WTC11 (cell line): ENCODE measurements around the gene COG4. TPM values are rescaled to one million over a fixed set of nuclear protein-coding genes. Genes with fewer than 3 reads are reported as not detected.

Experiments
- ATAC-seq: fragments of 200-7000 bp; cut with Tn5 transposase; 2 replicates; pipeline ENCODE4 v1.10.0; 2021; ENCODE audit warnings: mild to moderate bottlenecking, moderate library complexity
- CTCF ChIA-PET: fragments of 300-600 bp; sonication (Branson Sonifier 250); formaldehyde crosslinking; loops from one replicate; lab custom pipeline; 2021; ENCODE audit warnings: antibody characterized with exemption; lab: Charles Lee
- POLR2A ChIA-PET: fragments of 350-600 bp; sonication (Branson Sonifier 250); formaldehyde crosslinking; loops from one replicate; lab custom pipeline; 2021; ENCODE audit warnings: antibody characterized with exemption; lab: Charles Lee
- DNase-seq: peaks from one replicate; pipeline ENCODE4 v3.0.0; 2021; ENCODE audit warnings: low spot score
- H3K27ac Mint-ChIP-seq: 2 replicates; pipeline ENCODE4 v1.8.0; 2021; ENCODE audit warnings: mixed read lengths
- H3K27me3 Mint-ChIP-seq: 2 replicates; pipeline ENCODE4 v1.8.0; 2021; ENCODE audit warnings: low read depth, mild to moderate bottlenecking, moderate library complexity, mixed read lengths
- H3K36me3 Mint-ChIP-seq: 2 replicates; pipeline ENCODE4 v1.8.0; 2021; ENCODE audit warnings: mixed read lengths
- H3K4me1 Mint-ChIP-seq: 2 replicates; pipeline ENCODE4 v1.8.0; 2022; ENCODE audit warnings: mixed read lengths
- H3K4me3 Mint-ChIP-seq: 2 replicates; pipeline ENCODE4 v1.8.0; 2021; ENCODE audit warnings: mild to moderate bottlenecking, moderate library complexity, mixed read lengths
- H3K9me3 Mint-ChIP-seq: 2 replicates; pipeline ENCODE4 v1.8.0; 2021; ENCODE audit warnings: mixed read lengths
- AFF4 ChIP-seq: sonication (generic); formaldehyde crosslinking; IDR thresholded peaks from 2 replicates; pipeline ENCODE4 v1.8.1; 2023; ENCODE audit warnings: mild to moderate bottlenecking, missing genetic modification reagents, borderline replicate concordance
- CREB1 ChIP-seq: sonication (generic); formaldehyde crosslinking; IDR thresholded peaks from 2 replicates; pipeline ENCODE4 v1.8.0; 2023; ENCODE audit warnings: mild to moderate bottlenecking, missing genetic modification reagents
- CREM ChIP-seq: sonication (generic); formaldehyde crosslinking; IDR thresholded peaks from 2 replicates; pipeline ENCODE4 v1.8.1; 2022; ENCODE audit warnings: mild to moderate bottlenecking, missing genetic modification reagents, moderate library complexity
- CTCF ChIP-seq: fragments of 200-600 bp; IDR thresholded peaks from 2 replicates; pipeline ENCODE4 v1.8.0; 2022; ENCODE audit warnings: antibody characterized with exemption
- E2F4 ChIP-seq: sonication (generic); formaldehyde crosslinking; IDR thresholded peaks from 2 replicates; pipeline ENCODE4 v1.8.1; 2022; ENCODE audit warnings: low read depth, mild to moderate bottlenecking, moderate library complexity, missing genetic modification reagents, borderline replicate concordance
- ETV6 ChIP-seq: sonication (generic); formaldehyde crosslinking; IDR thresholded peaks from 2 replicates; pipeline ENCODE4 v1.8.1; 2022; ENCODE audit warnings: mild to moderate bottlenecking, missing genetic modification reagents
- FOXP1 ChIP-seq: sonication (generic); formaldehyde crosslinking; IDR thresholded peaks from 2 replicates; pipeline ENCODE4 v1.8.0; 2022; ENCODE audit warnings: missing genetic modification reagents, mild to moderate bottlenecking, moderate library complexity, borderline replicate concordance
- FOXP4 ChIP-seq: sonication (generic); formaldehyde crosslinking; IDR thresholded peaks from 2 replicates; pipeline ENCODE4 v1.8.0; 2022; ENCODE audit warnings: mild to moderate bottlenecking, missing genetic modification reagents
- GTF2I ChIP-seq: fragments of 250-450 bp; sonication (Bioruptor Pico); conservative IDR thresholded peaks from 2 replicates; pipeline ENCODE4 v1.4.0; 2021; ENCODE audit warnings: mild to moderate bottlenecking
- NFATC4 ChIP-seq: fragments of 250-450 bp; sonication (Bioruptor Pico); IDR thresholded peaks from 2 replicates; pipeline ENCODE4 v1.9.0; 2021; ENCODE audit warnings: mild to moderate bottlenecking
- NR3C1 ChIP-seq: sonication (generic); formaldehyde crosslinking; conservative IDR thresholded peaks from 2 replicates; pipeline ENCODE4 v1.8.1; 2023; ENCODE audit warnings: low read depth, mild to moderate bottlenecking, missing genetic modification reagents
- SOX15 ChIP-seq: fragments of 250-450 bp; sonication (Bioruptor Pico); IDR thresholded peaks from 2 replicates; pipeline ENCODE4 v1.9.0; 2021; ENCODE audit warnings: mild to moderate bottlenecking
- TEAD4 ChIP-seq: sonication (generic); formaldehyde crosslinking; IDR thresholded peaks from 2 replicates; pipeline ENCODE4 v1.8.0; 2022; ENCODE audit warnings: mild to moderate bottlenecking, missing genetic modification reagents
- ZNF232 ChIP-seq: sonication (generic); formaldehyde crosslinking; IDR thresholded peaks from 2 replicates; pipeline ENCODE4 v1.8.0; 2022; ENCODE audit warnings: mild to moderate bottlenecking, missing genetic modification reagents
- ZNF263 ChIP-seq: sonication (generic); formaldehyde crosslinking; IDR thresholded peaks from 2 replicates; pipeline ENCODE4 v1.8.1; 2022; ENCODE audit warnings: low read depth, mild to moderate bottlenecking, moderate library complexity, missing genetic modification reagents
- ZNF425 ChIP-seq: fragments of 250-450 bp; sonication (Bioruptor Pico); conservative IDR thresholded peaks from 2 replicates; pipeline ENCODE4 v1.9.0; 2021; ENCODE audit warnings: mild to moderate bottlenecking
- ZNF671 ChIP-seq: fragments of 250-450 bp; sonication (Bioruptor Pico); IDR thresholded peaks from 2 replicates; pipeline ENCODE4 v1.8.0; 2021; ENCODE audit warnings: mild to moderate bottlenecking
- total RNA-seq: library from RNA; stranded (reverse); gene quantifications from 3 replicates; pipeline ENCODE4 v1.2.3, GENCODE V29; 2021

Gene COG4
- total RNA-seq, 1 experiment from 2014 or later: 56.6 TPM

GRCh38 chr16:70553645-70554044, 30.3 kb upstream of the COG4 start:
- peaks cover 86% of the 10 kb centered on the region for H3K36me3 Mint-ChIP-seq
- ATAC-seq (no peak), DNase-seq (no peak)
- no peaks in the 10 kb centered on the region for H3K9me3 Mint-ChIP-seq
- H3K4me1 Mint-ChIP-seq: peaks cover 6% of the 10 kb centered on the region
- ChIA-PET CTCF (interaction anchor here (1.2 kb wide), 1 partner anchor 173 kb away, joined by 3 read pairs; no protein-coding TSS in a partner anchor), POLR2A (no interaction called here)
- no peaks in the 10 kb centered on the region for H3K27me3 Mint-ChIP-seq
- TF ChIP-seq TEAD4 (CRISPR knock-in tag): no peak
- TF ChIP-seq NR3C1 (CRISPR knock-in tag): no peak
- no peak for TF ChIP-seq SOX15 (CRISPR knock-in tag)
- TF ChIP-seq AFF4 (CRISPR knock-in tag): no peak
- no peak for TF ChIP-seq CTCF
- no peak for TF ChIP-seq FOXP1
- TF ChIP-seq E2F4 (CRISPR knock-in tag): no peak
- TF ChIP-seq GTF2I (CRISPR knock-in tag): no peak
- no peak for TF ChIP-seq ZNF232
- no peak for TF ChIP-seq CREB1
- TF ChIP-seq ZNF671: no peak
- no peak for TF ChIP-seq NFATC4 (CRISPR knock-in tag)
- no peak for TF ChIP-seq FOXP4 (CRISPR knock-in tag)
- TF ChIP-seq CREM (CRISPR knock-in tag): no peak
- H3K27ac Mint-ChIP-seq: 0 out of 2 replicates have a peak overlapping the region, but pooled peaks have one; percentile 34
- no peak overlapping the region for H3K4me3 Mint-ChIP-seq

- DNase-seq (no peak), ATAC-seq (no peak)
- TF ChIP-seq ETV6 (CRISPR knock-in tag) (no peak), ZNF263 (CRISPR knock-in tag) (no peak), ZNF425 (no peak)
- POLR2A ChIA-PET: no interaction called here
- Mint-ChIP-seq H3K4me3 (no peak overlapping the region), H3K27ac (no peak overlapping the region), H3K4me1 (peaks cover 6% of the 10 kb centered on the region), H3K27me3 (no peaks in the 10 kb centered on the region), H3K9me3 (no peaks in the 10 kb centered on the region), H3K36me3 (peaks cover 87% of the 10 kb centered on the region)
- CTCF ChIA-PET: no interaction called here
These were observed 29.3 kb upstream of the COG4 start for GRCh38 chr16:70552675-70553074.
